HG03565 (cell line): ENCODE results near the gene EXOC6B.
A peak's percentile ranks its signal among the peaks of the same experiment; 100 is the strongest.

Experiments
- ATAC-seq: cut with Tn5 transposase; IDR thresholded peaks from one replicate; pipeline ENCODE4 v1.9.1; 2021; ENCODE audit warnings: mild to moderate bottlenecking, moderate library complexity; ENCODE audit not compliant: unreplicated experiment

EXOC6B gene

GRCh38 chr2:72394541-72395070 lies 431.2 kb downstream of the EXOC6B start:
- no peak for ATAC-seq

GRCh38 chr2:72389447-72389846 lies 436.4 kb downstream of the EXOC6B start:
- ATAC-seq = no peak

GRCh38 chr2:72388263-72388662 lies 437.6 kb downstream of the EXOC6B start:
- ATAC-seq = no peak

- no peak for ATAC-seq
Measured at GRCh38 chr2:72386288-72386687, 439.5 kb downstream of the EXOC6B start.

- ATAC-seq = no peak
Measured at GRCh38 chr2:72378753-72379348, 447.0 kb downstream of the EXOC6B start.

- no peak for ATAC-seq
Measured at GRCh38 chr2:72367530-72368225, 458.2 kb downstream of the EXOC6B start.

- no peak for ATAC-seq
Measured at GRCh38 chr2:72363406-72363805, 462.4 kb downstream of the EXOC6B start.

- no peak for ATAC-seq
Measured at GRCh38 chr2:72362733-72363132, 463.1 kb downstream of the EXOC6B start.

GRCh38 chr2:72361521-72361920 lies 464.3 kb downstream of the EXOC6B start:
- ATAC-seq = no peak

- no peak for ATAC-seq
Measured at GRCh38 chr2:72361042-72361441, 464.8 kb downstream of the EXOC6B start.

GRCh38 chr2:72350852-72351251 lies 475.0 kb downstream of the EXOC6B start:
- no peak for ATAC-seq

GRCh38 chr2:72349016-72349415 lies 476.8 kb downstream of the EXOC6B start:
- no peak for ATAC-seq

- ATAC-seq = no peak
Measured at GRCh38 chr2:72347081-72347480, 478.8 kb downstream of the EXOC6B start.

- ATAC-seq = no peak
Measured at GRCh38 chr2:72341639-72342038, 484.2 kb downstream of the EXOC6B start.

GRCh38 chr2:72340665-72341064 lies 485.2 kb downstream of the EXOC6B start:
- no peak for ATAC-seq

GRCh38 chr2:72338076-72338475 lies 487.8 kb downstream of the EXOC6B start:
- ATAC-seq = no peak

GRCh38 chr2:72332720-72333119 lies 493.1 kb downstream of the EXOC6B start:
- ATAC-seq = no peak

GRCh38 chr2:72330652-72331051 lies 495.2 kb downstream of the EXOC6B start:
- no peak for ATAC-seq

GRCh38 chr2:72326759-72327158 lies 499.1 kb downstream of the EXOC6B start:
- no peak for ATAC-seq

GRCh38 chr2:72325592-72326422 lies 500.0 kb downstream of the EXOC6B start:
- peak; percentile 65 for ATAC-seq

GRCh38 chr2:72316774-72317173 lies 509.1 kb downstream of the EXOC6B start:
- ATAC-seq = no peak
